GM21526 (cell line): ENCODE results near the gene KDM4C.
"Not testable (repeated sequence)": the region's sequence is repeated elsewhere in the genome, so short reads cannot be mapped to it uniquely, and the experiment has no call there.

Experiments used
- ATAC-seq: cut with Tn5 transposase; IDR thresholded peaks from one replicate; pipeline ENCODE4 v1.9.1; 2021; ENCODE audit warnings: moderate library complexity; ENCODE audit not compliant: unreplicated experiment, low FRiP score

Gene KDM4C

GRCh38 chr9:7180247-7180646 lies 422.5 kb downstream of the KDM4C start:
- ATAC-seq = no peak

DNA sequence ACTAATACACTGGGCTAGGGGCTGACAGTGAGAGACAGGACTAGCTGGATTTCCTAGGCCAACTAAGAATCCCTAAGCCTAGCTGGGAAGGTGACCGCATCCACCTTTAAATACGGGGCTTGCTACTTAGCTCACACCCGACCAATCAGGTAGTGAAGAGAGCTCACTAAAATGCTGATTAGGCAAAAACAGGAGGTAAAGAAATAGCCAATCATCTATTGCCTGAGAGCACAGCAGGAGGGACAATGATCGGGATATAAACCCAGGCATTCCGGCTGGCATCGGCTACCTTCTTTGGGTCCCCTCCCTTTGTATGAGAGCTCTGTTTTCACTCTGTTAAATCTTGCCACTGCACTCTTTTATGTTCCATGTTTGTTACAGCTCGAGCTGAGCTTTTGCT lies 425.4 kb downstream of the KDM4C start:
- ATAC-seq = not testable (repeated sequence)

GRCh38 chr9:7185612-7186011 lies 427.8 kb downstream of the KDM4C start:
- no peak for ATAC-seq

DNA sequence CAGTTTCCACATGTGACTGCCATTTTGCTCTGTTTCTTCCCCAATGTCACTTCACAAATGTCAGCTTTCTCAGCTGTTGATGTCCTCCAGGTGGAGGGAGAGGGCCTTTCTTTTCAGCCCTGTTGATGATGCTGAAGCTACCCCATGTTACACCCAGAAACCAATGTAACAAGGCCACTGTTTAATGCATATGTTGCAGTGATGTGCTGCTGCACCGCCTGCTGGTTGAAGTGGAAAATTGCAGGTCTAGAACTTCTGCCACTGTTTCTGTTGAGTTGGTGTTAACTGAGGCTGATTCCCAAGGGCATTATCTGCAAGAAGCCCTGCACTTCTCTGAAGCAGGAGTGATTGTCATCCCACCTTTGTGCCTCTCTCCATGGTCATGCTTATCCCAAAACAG lies 428.4 kb downstream of the KDM4C start:
- no peak for ATAC-seq

- ATAC-seq = no peak
Observed at GRCh38 chr9:7192266-7192665, 434.5 kb downstream of the KDM4C start.

- ATAC-seq = no peak
Observed at GRCh38 chr9:7195526-7195925, 437.8 kb downstream of the KDM4C start.

- no peak for ATAC-seq
Observed at GRCh38 chr9:7196467-7196866, 438.7 kb downstream of the KDM4C start.

DNA sequence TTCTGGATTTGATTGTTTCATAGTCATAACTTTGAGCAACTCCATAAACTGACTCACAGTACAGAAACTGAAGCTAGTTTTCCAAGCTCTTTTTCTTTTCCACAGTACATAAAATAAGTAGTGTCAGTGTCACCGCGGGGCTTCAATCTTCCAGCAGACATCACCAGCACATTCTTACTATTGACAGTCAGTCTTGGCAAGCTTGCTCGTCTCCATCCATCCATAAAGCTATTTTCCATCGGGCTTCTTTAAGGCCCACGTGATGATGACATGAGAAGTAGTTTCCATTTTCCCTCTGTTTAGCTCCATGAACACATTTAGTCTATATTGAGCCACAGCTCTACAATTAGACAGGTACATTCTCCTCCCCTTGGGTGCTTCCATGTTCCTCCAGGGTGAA lies 443.4 kb downstream of the KDM4C start:
- no peak for ATAC-seq

- ATAC-seq = no peak
Observed at GRCh38 chr9:7205806-7206205, 448.0 kb downstream of the KDM4C start.

DNA sequence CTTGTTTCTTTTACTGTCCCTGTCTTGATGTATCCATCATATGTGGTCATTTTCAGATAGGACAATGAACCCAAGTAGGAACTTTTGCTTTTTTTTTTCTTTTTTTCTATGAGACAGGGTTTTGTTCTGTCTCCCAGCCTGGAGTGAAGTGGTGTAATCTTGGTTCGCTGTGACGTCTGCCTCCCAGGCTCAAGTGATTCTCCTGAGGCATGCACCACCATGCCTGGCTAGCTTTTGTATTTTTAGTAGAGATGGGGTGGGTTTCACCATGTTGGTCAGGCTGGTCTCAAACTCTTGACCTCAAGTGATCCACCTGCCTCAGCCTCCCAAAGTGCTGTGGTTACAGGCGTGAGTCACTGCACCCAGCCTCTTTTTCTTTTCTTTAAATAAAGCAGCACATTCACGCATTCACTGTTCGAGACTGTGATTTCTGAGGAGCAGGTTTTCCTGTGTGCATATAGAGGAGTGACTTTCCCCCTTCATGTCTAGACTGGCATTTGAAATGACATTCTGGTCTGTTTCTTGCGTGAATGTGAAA lies 448.5 kb downstream of the KDM4C start:
- no peak for ATAC-seq

DNA sequence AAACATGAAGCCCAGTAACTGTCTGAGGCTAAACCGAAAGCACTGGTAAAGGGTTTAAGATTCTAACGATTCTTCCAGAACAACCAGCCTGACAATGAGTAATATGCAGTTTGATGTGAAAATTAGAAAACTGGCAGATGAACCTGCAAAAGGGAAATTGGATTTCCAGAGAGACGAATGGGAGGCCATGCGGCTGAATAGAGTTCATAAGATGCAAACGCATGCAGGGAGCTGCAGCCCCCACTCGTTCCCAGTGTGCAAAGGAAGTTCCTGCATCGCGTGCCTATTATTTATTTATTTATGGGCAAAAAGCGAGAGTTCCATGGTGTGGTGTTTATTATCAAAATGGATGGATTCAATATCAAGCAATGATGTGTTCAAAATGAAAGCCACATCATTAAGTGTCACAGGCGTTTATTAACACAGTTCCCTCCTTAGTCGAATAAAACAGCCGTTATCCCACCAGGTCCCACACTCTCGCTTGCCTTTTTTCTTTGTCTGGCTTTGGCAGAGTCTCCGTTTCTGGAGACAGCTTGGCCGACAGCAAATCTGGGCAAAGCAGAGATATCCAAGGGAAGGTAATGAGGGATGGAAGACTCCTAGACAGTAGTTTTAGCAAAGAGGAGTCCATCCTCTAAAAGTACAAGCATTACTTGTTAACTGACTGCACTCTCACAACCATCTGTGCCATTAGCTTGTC lies 451.4 kb downstream of the KDM4C start:
- ATAC-seq = no peak

DNA sequence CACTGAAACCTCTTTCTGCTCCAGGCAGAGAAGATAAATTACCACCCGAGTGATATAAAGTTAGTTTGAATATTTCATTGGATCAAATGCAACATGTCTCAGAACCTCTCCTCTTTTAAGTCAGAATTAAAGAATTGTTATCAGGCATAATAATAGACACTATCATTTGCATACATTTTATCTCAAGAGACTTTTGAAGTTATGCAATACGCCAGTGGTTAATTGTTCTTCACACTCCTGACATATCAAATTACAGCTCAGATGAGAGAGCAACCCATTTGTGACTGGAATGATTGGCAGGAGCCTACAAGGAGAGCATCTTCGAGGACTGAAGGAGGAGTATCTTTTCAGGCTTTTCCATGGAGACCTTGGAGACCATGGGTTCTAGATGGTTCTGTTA lies 452.2 kb downstream of the KDM4C start:
- no peak for ATAC-seq

DNA sequence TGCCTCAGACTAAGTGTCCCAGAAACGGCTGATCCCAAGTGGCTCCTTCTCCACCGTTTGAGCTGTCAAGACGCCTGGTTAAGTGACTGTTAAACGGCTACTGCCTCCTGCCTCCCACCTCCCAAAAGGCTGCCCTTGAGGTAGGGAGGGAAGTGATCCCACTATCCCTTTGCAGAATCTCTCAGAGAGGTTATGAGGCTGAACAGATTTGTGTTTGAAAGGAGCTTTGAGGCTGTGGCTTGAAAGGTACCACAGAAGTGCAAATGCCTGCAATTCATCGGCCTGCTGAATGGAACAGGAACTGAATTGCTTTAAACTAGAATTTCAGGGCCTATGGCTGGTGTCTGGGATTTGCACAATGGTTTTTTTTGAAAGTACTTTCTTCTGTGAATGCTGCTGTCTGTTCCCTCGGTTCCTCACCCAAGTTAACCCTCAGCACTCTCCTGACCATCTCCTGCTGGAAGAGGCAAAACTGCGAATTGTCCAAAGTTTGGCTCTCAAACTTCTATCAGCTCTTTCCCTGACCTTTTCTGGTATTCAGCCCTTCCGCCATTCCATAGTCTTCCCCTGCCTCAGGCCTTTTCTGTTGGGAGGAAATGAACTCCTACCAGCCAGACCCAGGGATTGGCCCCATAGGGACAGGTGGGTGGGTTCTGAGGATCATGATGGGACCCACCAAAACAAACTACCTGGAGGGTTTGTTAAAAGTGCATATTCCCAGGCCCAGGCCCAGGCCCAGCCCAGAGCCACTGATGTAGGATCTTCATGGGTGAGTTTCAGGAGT lies 453.3 kb downstream of the KDM4C start:
- no peak for ATAC-seq

DNA sequence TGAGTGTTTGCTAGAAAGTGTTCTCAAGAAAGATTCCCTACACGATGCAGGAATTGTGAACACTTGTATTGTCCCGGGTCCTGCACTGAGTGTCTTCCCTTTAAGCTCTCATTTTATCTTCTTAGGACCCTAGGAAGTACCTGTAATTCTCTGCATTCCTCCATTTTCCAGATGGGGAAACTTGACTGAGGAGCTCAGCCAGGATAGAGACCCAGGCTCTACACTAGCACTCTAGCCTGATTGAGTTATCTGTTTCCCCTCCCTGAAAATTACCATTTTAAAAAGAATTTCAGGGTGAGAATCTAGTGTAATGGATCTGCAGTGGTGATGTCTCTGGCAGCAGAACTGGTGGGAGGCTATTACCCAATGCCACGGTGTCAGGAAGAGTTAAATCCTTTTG lies 453.9 kb downstream of the KDM4C start:
- no peak for ATAC-seq

GRCh38 chr9:7212101-7212500 lies 454.3 kb downstream of the KDM4C start:
- no peak for ATAC-seq

DNA sequence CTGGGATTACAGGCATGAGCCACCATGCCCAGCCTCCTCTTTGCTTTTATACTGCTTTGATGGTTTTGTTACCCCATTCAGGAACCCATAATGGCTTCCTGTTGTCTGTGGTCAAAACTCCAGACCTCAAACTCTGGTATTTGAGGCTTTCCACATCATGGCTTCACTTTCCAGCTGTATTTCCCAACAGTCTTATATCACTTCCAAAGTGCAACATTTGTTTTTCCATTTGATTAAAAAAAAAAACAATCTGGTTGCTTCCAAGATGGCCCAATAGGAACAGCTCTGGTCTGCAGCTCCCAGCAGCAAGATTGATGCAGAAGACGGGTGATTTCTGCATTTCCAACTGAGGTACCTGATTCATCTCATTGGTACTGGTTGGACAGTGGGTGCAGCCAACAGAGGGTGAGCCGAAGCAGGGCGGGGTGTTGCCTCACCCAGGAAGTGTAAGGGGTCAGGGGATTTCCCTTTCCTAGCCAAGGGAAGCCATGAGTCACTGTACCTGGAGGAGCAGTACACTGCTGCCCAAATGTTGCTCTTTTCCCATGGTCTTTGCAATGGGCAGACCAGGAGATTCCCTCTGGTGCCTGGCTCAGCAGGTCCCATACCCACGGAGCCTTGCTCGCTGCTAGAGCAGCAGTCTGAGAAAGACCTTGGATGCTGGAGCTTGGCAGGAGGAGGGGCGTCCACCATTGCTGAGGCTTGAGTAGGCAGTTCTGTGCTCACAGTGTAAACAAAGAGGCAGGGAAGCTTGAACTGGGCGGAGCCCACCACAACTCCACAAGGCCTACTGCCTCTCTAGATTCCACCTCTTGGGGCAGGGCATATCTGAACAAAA lies 458.4 kb downstream of the KDM4C start:
- ATAC-seq = no peak

DNA sequence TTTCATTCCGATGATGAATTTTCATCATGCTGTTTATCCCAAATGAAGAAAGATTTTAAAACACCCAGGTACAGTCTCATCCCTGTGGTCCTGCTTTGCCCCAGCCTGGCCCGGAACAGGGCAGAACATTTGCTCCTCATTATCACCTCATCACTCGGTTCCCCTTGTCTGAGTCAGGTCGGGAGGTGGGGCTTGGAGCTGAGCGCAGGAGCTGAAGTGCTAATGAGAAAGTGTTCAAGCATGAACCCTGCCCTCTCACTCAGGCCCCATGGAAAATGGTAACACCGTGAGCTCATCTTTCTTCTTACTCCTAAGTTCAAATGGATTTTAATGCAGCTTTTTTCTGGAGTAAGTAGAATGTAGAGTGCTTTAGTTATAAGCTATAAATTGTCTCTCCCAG lies 466.2 kb downstream of the KDM4C start:
- ATAC-seq = no peak
